ENCODE results near the gene PCDHGC3.

Gene PCDHGC3

DNA sequence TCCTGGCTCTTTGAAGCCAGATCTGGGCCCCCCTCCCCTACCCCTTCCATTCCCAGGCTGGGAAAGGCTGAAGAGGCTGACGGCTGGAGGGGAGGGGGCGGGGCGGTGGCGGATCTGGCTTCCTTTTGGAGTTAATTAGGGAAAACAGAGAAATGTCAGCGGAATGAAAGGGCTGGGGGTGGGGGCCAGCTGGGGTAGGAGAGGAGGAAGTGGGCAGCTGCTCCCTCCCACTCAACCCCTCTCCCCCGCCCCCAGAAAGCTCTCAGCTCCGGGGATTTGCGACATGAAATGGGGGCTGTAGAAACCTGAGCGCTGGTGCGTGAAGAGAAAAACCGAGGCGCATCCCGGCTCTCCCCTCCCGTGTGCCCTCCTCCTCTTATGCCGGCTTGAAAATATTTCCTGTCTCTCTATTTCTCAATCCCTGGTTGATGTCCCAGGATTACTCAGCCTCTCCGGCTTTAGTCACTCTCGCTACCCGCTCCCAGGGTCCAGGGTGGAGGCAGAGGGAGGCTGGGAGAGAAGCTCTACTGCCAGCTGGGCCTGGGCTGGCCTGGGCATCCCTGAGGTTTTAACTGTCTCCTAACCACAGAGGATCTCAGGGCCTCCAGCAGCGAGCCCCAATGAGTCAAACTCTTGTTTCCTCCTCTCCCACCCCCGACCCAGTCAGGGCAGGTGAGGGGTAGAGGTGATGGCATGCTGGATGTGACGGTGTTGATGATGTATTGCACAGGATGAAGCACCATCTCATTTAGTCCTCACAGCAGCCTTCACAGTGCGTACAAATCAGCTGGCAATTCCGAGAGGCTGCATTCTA lies 33.2 kb downstream of the PCDHGC3 start:
- no peak for DNase-seq

DNA sequence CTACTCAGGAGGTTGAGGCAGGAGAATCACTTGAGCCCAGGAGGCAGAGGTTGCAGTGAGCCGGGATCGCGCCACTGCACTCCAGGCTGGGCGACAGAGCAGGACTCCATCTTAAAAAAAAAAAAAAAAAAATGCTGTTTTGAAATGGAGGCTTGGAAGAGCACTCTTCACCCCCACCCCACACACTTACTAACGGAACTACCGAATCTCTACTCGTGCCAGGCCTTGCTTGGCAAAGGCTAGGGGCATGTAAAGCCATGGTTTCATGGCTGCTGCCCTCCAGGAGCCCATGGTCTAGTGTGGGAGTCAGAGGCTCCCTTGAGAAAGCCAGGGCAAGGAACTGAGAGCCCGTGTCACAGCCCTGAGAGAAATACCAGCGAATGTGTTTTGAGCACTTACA lies 34.4 kb downstream of the PCDHGC3 start:
- DNase-seq = no peak

DNA sequence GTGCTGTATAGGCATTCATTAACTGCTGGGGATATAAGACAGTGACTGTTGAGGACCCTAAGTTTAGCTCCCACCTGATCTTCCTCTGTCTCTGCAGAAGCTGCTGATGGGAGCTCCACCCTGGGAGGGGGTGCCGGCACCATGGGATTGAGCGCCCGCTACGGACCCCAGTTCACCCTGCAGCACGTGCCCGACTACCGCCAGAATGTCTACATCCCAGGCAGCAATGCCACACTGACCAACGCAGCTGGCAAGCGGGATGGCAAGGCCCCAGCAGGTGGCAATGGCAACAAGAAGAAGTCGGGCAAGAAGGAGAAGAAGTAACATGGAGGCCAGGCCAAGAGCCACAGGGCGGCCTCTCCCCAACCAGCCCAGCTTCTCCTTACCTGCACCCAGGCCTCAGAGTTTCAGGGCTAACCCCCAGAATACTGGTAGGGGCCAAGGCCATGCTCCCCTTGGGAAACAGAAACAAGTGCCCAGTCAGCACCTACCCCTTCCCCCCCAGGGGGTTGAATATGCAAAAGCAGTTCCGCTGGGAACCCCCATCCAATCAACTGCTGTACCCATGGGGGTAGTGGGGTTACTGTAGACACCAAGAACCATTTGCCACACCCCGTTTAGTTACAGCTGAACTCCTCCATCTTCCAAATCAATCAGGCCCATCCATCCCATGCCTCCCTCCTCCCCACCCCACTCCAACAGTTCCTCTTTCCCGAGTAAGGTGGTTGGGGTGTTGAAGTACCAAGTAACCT lies 35.3 kb downstream of the PCDHGC3 start:
- no peak for DNase-seq

GRCh38 chr5:141511771-141512325 lies 36.1 kb downstream of the PCDHGC3 start:
- DNase-seq = no peak

GRCh38 chr5:141512390-141512910 lies 36.7 kb downstream of the PCDHGC3 start:
- peak; percentile 84 for DNase-seq

GRCh38 chr5:141512911-141513626 lies 37.3 kb downstream of the PCDHGC3 start:
- DNase-seq = peak; percentile 17

GRCh38 chr5:141513627-141514329 lies 38.0 kb downstream of the PCDHGC3 start:
- DNase-seq = peak; percentile 36

GRCh38 chr5:141514330-141515133 lies 38.8 kb downstream of the PCDHGC3 start:
- DNase-seq = no peak

DNA sequence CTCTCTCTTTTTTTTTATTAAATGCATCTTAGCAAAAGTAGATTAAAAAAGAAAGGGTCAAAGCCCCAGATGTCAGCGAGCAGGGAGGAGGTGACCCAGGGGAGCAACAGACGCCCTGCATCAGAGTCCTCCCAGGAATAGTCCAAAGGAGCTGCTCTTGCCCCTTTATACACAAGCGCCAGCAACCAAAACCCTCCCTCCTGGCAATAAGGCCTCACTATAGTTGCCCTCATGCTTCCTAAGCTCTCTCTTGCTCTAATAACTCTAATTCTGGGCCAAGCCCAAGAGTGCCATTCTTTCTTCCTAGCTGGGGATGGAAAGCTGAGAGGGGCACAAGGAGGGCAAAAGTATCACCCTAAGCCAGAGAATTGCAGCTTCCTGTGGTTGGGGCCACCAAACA lies 39.4 kb downstream of the PCDHGC3 start:
- no peak for DNase-seq

DNA sequence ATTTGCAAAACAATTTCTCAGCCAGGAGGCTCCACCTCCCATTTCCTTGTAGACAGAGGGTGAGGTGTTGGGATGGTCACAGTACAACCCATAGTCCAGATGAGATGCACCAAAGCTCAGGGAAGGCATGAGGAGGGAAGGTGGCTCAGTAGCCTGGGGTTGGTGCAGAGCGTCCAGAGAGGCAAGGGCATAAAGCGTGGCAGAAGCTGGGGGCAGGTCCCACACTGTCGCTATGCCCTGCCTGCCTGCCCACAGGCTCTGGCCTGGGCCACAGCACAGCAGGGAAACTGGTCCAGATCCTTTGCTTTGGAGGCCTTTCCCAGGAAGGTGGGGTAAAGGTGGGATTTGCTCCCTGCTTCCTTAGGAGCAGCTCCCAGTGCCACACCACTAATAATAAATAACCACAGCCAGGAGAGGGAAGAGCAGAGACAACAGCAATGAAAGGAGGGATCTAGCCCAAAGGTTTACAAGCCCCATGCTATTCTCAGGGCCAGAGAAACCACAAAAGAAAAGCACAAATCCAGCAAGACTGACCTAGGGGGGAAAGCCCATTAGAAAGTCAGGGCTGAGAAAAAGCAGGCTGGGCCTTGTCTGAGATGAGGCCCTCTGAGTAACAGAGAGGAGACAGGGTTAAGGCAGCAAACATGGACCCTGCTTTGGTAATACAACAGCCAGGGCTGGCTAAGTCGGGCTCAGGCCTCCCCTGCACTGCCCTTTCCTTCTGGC lies 40.3 kb downstream of the PCDHGC3 start:
- DNase-seq = no peak

DNA sequence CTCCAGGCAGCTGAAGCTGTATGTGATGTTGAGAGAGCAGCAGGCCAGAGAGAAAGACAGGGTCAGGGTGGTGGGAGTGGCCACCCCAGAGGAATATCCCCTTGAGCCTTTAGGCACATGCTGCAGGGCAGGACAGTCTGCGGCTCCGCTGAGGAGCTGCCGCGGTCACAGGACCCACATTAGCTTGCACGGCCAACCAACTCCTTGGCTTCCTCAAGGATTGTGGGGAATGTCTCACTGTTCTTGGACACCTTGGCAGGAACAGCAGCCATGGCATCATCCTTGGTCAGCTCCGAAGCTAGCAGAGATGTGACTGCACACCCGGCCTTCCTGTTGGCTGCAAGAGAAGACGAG lies 40.9 kb downstream of the PCDHGC3 start:
- DNase-seq = no peak

DNA sequence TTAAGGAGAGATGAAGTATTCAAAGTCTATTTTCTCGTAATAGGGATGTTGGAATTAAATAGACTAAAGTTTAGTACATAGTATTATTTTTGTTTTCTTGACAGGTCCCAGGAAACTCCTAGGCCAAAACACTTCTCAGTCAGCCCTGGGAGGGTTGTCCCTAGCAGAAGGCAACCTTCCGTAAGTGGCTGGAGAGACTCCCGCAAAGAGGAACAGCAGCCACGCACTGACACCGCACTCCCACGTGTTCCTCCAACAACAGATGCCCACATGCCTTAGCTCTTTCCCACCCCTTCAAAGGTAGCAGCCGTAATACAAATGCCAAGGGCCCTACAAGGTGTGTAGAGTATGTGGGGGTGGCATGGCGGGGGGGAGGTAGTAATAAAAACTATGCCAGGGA lies 41.5 kb downstream of the PCDHGC3 start:
- no peak for DNase-seq

GRCh38 chr5:141517880-141518617 lies 42.3 kb downstream of the PCDHGC3 start:
- no peak for DNase-seq

DNA sequence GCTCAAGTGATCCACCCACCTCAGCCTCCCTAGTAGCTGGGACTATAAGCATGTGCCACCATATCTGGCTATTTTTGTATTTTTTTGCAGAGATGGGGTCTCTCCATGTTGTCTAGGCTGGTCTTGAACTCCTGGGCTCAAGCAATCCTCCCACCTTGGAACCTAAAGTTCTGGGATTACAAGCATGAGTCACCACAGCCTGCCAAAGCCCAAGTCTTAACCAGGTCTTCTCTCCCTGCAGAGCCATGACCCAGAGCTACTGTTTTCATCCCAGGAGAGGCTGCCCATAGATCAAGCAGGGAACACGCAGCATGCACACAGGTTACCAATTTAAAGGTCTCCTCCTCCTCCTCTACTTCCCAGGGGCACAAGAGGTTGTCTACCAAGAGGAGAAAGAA lies 42.9 kb downstream of the PCDHGC3 start:
- no peak for DNase-seq

- no peak for DNase-seq
These were observed 44.1 kb downstream of the PCDHGC3 start for GRCh38 chr5:141519605-141520565.

- no peak for DNase-seq
These were observed 45.5 kb downstream of the PCDHGC3 start for GRCh38 chr5:141521244-141521781.

GRCh38 chr5:141522301-141522700 lies 46.5 kb downstream of the PCDHGC3 start:
- no peak for DNase-seq

- no peak for DNase-seq
These were observed 48.2 kb downstream of the PCDHGC3 start for GRCh38 chr5:141523991-141524390.
